Measurements from ENCODE around the gene COG7. TPM values are rescaled to one million over a fixed set of nuclear protein-coding genes. Genes with fewer than 3 reads are reported as not detected.
"Not testable (repeated sequence)": the region's sequence is repeated elsewhere in the genome, so short reads cannot be mapped to it uniquely, and the experiment has no call there.

The COG7 gene
- total RNA-seq, 1 donor from 2014 or later: 19.3 TPM

- intact Hi-C loops (cut with micrococcal nuclease): loop anchor here (5.0 kb wide), 1 partner anchor 232 kb away; the partner anchor contains the start of gene SCNN1G
These were observed 38.3 kb downstream of the COG7 start for GRCh38 chr16:23414731-23415130.

GRCh38 chr16:23410176-23410575, 42.8 kb downstream of the COG7 start:
- intact Hi-C loops (cut with micrococcal nuclease): no loop called here

GRCh38 chr16:23409522-23409921, 43.5 kb downstream of the COG7 start:
- intact Hi-C loops (cut with micrococcal nuclease): no loop called here

GRCh38 chr16:23408823-23409298, 44.1 kb downstream of the COG7 start:
- intact Hi-C loops (cut with micrococcal nuclease): no loop called here

- intact Hi-C loops (cut with micrococcal nuclease): no loop called here
These were observed 44.7 kb downstream of the COG7 start for GRCh38 chr16:23408242-23408822.

GRCh38 chr16:23407436-23408127, 45.4 kb downstream of the COG7 start:
- intact Hi-C loops (cut with micrococcal nuclease): no loop called here

- intact Hi-C loops (cut with micrococcal nuclease): no loop called here
These were observed 46.3 kb downstream of the COG7 start for GRCh38 chr16:23406546-23407240.

- intact Hi-C loops (cut with micrococcal nuclease): no loop called here
These were observed 47.0 kb downstream of the COG7 start for GRCh38 chr16:23406024-23406423.

GRCh38 chr16:23403547-23403946, 49.4 kb downstream of the COG7 start:
- intact Hi-C loops (cut with micrococcal nuclease): no loop called here

GRCh38 chr16:23402100-23402499, 50.9 kb downstream of the COG7 start:
- intact Hi-C loops (cut with micrococcal nuclease): no loop called here

- intact Hi-C loops (cut with micrococcal nuclease): no loop called here
These were observed 51.9 kb downstream of the COG7 start for GRCh38 chr16:23401139-23401538.

- intact Hi-C loops (cut with micrococcal nuclease): not testable (repeated sequence)
These were observed 52.5 kb downstream of the COG7 start for GRCh38 chr16:23400447-23400846.

- intact Hi-C loops (cut with micrococcal nuclease): no loop called here
These were observed 53.8 kb downstream of the COG7 start for GRCh38 chr16:23398987-23399805.

- intact Hi-C loops (cut with micrococcal nuclease): no loop called here
These were observed 55.5 kb downstream of the COG7 start for GRCh38 chr16:23397464-23397863.

GRCh38 chr16:23395732-23396131, 57.3 kb downstream of the COG7 start:
- intact Hi-C loops (cut with micrococcal nuclease): no loop called here

- intact Hi-C loops (cut with micrococcal nuclease): no loop called here
These were observed 58.7 kb downstream of the COG7 start for GRCh38 chr16:23394141-23394831.

GRCh38 chr16:23392223-23392600, 60.8 kb downstream of the COG7 start:
- intact Hi-C loops (cut with micrococcal nuclease): no loop called here

- intact Hi-C loops (cut with micrococcal nuclease): no loop called here
These were observed 61.4 kb downstream of the COG7 start for GRCh38 chr16:23391381-23392222.

GRCh38 chr16:23389936-23390335, 63.1 kb downstream of the COG7 start:
- intact Hi-C loops (cut with micrococcal nuclease): not testable (repeated sequence)

- intact Hi-C loops (cut with micrococcal nuclease): no loop called here
These were observed 63.8 kb downstream of the COG7 start for GRCh38 chr16:23389201-23389600.

Measured in T-helper 2 cell treated with Interferon-gamma antibody and Interleukin-4, amounts not matched to agents 100 ng/mL and 5 ng/mL, for 36 hours (primary cell).